ENCODE results near the gene WDR13.

DNA sequence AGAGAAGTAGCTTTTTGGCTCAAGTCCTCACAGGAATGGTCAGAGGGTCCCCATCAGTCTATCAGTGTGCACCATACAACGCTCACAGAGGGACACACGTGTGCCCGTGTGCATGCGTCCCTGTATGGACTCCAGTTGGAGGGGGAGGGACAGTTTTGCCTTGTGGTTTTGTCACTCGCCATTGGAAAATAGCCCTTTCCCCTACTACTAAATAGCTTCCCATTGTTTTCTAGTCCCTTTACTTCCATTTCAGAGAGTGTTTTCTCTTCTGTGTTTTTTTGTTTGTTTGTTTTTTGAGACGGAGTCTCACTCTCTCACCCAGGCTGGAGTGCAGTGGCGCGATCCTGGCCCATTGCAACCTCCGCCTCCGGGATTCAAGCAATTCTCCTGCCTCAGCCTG is 34.9 kb downstream of the WDR13 start:
- TF ChIP-seq, protein P1, sequence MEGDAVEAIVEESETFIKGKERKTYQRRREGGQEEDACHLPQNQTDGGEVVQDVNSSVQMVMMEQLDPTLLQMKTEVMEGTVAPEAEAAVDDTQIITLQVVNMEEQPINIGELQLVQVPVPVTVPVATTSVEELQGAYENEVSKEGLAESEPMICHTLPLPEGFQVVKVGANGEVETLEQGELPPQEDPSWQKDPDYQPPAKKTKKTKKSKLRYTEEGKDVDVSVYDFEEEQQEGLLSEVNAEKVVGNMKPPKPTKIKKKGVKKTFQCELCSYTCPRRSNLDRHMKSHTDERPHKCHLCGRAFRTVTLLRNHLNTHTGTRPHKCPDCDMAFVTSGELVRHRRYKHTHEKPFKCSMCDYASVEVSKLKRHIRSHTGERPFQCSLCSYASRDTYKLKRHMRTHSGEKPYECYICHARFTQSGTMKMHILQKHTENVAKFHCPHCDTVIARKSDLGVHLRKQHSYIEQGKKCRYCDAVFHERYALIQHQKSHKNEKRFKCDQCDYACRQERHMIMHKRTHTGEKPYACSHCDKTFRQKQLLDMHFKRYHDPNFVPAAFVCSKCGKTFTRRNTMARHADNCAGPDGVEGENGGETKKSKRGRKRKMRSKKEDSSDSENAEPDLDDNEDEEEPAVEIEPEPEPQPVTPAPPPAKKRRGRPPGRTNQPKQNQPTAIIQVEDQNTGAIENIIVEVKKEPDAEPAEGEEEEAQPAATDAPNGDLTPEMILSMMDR (IDR thresholded peaks at IDR 0.05; ENCODE audit: low read depth, low read length, missing input control) = no peak
- TF ChIP-seq ZBTB33 (IDR thresholded peaks at IDR 0.05) (no peak), SP1 (IDR thresholded peaks at IDR 0.05) (no peak), RAD21 (IDR thresholded peaks at IDR 0.05) (no peak), GABPA (IDR thresholded peaks at IDR 0.05 in 1 of 2, conservative IDR thresholded peaks at IDR 0.05 in 1 of 2) (no peak), REST (IDR thresholded peaks at IDR 0.05) (no peak), TAF1 (conservative IDR thresholded peaks at IDR 0.05) (no peak), JUND (IDR thresholded peaks at IDR 0.05) (no peak)
- TF ChIP-seq, protein P2, sequence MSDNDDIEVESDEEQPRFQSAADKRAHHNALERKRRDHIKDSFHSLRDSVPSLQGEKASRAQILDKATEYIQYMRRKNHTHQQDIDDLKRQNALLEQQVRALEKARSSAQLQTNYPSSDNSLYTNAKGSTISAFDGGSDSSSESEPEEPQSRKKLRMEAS (IDR thresholded peaks at IDR 0.05) = no peak

All from liver (tissue), 3 donors.